GM18508 (cell line): ENCODE measurements around the gene DRP2.
A peak's percentile ranks its signal among the peaks of the same experiment; 100 is the strongest.
"Not testable (repeated sequence)": the region's sequence is repeated elsewhere in the genome, so short reads cannot be mapped to it uniquely, and the experiment has no call there.

Experiments used
- ATAC-seq: cut with Tn5 transposase; IDR thresholded peaks from one replicate; pipeline ENCODE4 v1.9.1; 2021; ENCODE audit warnings: moderate number of reproducible peaks; ENCODE audit not compliant: insufficient read depth, unreplicated experiment

DRP2 gene

GRCh38 chrX:101231080-101231479 lies 11.5 kb downstream of the DRP2 start:
- ATAC-seq = no peak

GRCh38 chrX:101232316-101232715 lies 12.7 kb downstream of the DRP2 start:
- no peak for ATAC-seq

- no peak for ATAC-seq
These were observed 17.5 kb downstream of the DRP2 start for GRCh38 chrX:101237041-101237440.

GRCh38 chrX:101241531-101241930 lies 21.9 kb downstream of the DRP2 start:
- ATAC-seq = no peak

GRCh38 chrX:101252634-101253033 lies 33.0 kb downstream of the DRP2 start:
- no peak for ATAC-seq

- ATAC-seq = no peak
These were observed 38.1 kb downstream of the DRP2 start for GRCh38 chrX:101257448-101258258.

GRCh38 chrX:101258259-101258581 lies 38.6 kb downstream of the DRP2 start:
- ATAC-seq = no peak

GRCh38 chrX:101260435-101260834 lies 40.8 kb downstream of the DRP2 start:
- ATAC-seq = no peak

- no peak for ATAC-seq
These were observed 43.0 kb downstream of the DRP2 start for GRCh38 chrX:101262590-101262989.

- ATAC-seq = no peak
These were observed 44.2 kb downstream of the DRP2 start for GRCh38 chrX:101263766-101264165.

GRCh38 chrX:101265869-101266428 lies 46.4 kb downstream of the DRP2 start:
- no peak for ATAC-seq

- ATAC-seq = no peak
These were observed 54.6 kb downstream of the DRP2 start for GRCh38 chrX:101274198-101274597.

GRCh38 chrX:101276238-101276637 lies 56.7 kb downstream of the DRP2 start:
- ATAC-seq = no peak

- peak; percentile 83 for ATAC-seq
These were observed 67.8 kb downstream of the DRP2 start for GRCh38 chrX:101287402-101287801.

- ATAC-seq = no peak
These were observed 71.5 kb downstream of the DRP2 start, which contains the start of gene TAF7L for GRCh38 chrX:101290957-101291603. TAF7L (minus strand) TSS chrX:101291334; CDS start chrX:101287543, 3,791 bp downstream.

- ATAC-seq = not testable (repeated sequence)
These were observed 76.0 kb downstream of the DRP2 start for GRCh38 chrX:101295603-101296002.

GRCh38 chrX:101303790-101304189 lies 84.2 kb downstream of the DRP2 start:
- no peak for ATAC-seq
